ENCODE measurements around the gene ZNF438.

DNA sequence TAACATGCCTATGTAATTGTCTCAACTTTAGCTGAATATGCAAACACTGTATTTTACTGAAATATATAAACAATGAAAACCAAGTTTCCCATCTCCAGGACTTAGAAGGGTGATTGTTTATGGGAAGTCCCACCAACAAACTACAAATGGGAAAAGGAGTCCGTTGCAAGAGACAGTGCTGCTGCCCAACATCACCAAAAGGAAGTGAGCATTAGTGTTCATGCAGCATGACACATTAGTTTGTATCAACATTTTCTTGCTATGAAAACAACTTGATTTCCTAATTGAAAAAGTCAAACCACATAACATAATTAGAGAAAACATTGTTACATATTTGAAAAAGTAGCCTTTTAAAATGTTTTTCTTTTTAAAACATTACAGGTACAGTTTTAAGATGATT, 138.5 kb downstream of the ZNF438 start:
- TF ChIP-seq POLR2A (IDR thresholded peaks at IDR 0.05), result no peak
- TF ChIP-seq, protein P1, sequence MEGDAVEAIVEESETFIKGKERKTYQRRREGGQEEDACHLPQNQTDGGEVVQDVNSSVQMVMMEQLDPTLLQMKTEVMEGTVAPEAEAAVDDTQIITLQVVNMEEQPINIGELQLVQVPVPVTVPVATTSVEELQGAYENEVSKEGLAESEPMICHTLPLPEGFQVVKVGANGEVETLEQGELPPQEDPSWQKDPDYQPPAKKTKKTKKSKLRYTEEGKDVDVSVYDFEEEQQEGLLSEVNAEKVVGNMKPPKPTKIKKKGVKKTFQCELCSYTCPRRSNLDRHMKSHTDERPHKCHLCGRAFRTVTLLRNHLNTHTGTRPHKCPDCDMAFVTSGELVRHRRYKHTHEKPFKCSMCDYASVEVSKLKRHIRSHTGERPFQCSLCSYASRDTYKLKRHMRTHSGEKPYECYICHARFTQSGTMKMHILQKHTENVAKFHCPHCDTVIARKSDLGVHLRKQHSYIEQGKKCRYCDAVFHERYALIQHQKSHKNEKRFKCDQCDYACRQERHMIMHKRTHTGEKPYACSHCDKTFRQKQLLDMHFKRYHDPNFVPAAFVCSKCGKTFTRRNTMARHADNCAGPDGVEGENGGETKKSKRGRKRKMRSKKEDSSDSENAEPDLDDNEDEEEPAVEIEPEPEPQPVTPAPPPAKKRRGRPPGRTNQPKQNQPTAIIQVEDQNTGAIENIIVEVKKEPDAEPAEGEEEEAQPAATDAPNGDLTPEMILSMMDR (IDR thresholded peaks at IDR 0.05), result no peak

All from Peyer's patch (tissue), 4 donors.